GM08714 (cell line): Measurements from ENCODE around the gene KIF25.

Experiments
- H3K4me3 ChIP-seq: fragments of 200-500 bp; sonication (Bioruptor generic); 2 replicates; pipeline ENCODE4 v1.5.1; 2014; ENCODE audit warnings: mild to moderate bottlenecking, low read length, inconsistent platforms
- ZNF274 ChIP-seq: IDR thresholded peaks from 2 replicates; pipeline ENCODE4 v1.6.1; 2012; ENCODE audit warnings: mild to moderate bottlenecking, low read depth, low read length

KIF25 gene

DNA sequence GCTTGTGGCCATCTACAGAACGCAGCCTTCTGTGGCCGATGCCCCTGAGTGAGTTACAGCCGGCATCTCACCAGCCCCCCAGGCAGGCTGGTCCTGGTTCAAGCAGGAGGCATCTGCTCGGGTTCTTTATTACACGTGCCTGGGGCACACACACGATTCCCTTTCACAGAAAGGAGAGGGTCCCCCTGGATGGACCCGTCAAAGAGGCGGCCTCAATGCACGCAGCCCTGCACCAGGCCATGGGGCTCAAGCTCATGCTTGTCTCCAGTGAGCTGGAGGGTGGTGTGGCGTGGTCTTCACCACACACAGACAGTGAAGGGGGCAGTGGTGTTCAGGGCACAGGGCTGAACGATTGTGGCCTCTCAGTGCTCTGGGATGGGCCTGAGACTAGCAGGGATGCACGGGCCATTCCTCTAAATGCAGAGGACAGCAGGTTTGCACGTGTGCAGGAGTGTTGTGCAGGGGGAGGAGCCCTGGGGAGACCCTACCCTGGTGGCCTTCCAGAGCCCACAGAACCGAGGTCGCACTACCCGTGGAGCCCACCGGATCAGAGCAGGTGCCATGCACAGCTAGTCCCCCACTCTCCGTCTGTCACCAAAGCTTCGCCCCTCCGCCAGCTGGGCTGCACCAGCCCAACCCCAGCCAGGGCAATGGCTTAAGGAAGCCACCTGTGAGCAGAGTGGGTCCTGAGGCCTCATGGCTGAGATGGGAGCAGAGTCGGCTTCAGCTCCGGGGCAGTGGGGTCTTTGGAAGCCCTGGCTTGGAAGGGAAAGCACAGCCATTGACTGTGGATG is 58.4 kb downstream of the KIF25 start:
- no peak for TF ChIP-seq ZNF274
- no peak overlapping the region for H3K4me3 ChIP-seq

DNA sequence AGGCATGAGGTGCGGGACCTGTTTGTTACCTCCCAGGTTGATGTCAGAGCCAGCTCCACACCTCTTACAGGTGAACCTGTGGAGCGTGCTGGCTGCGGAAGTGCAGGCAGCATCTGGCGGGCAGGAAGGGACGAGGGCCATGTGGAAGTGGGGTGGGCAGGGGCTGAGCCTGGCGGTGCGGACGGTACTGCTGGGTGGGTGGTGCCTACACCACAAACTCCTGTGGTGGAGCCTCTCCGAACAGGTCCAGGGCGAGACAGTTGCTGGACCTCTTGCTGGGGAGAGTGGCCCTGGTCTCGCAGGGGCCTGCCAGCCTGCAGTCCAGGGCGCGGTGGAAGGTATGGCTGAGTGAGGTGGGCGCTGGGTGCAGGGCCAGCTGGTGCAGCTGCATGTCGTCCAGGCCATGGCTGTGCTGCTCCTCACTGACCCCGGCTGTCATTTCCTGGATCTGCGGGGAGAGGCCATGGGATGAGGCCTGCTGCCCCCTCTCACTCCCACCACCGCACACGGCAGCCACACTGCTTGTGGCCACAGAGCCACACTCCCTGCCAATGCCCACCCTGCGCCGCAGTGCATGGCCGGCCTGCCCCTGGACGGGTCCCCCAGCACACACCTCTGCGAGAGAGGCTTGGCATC is 59.5 kb downstream of the KIF25 start:
- no peak overlapping the region for H3K4me3 ChIP-seq
- no peak for TF ChIP-seq ZNF274

DNA sequence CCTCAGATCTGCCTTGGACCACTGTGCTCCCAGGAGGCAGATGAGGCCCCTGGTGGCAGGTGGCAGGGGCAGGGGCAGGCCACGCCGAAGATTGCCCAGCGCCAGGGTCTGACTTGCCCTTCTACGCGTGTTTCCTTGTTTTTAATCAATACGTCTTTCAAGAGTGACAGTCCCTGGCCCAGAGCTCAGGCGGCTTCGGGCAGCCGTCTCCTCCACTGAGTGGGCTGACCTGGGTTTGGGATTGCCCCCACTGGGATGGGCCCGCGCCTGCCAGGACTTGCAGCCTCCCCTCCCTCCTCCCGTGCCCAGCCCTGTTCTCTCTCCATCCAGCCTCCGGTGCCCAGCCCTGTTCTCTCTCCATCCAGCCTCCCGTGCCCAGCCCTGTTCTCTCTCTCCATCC is 60.4 kb downstream of the KIF25 start:
- no peak overlapping the region for H3K4me3 ChIP-seq

GRCh38 chr6:168058691-168059551 is 61.5 kb downstream of the KIF25 start:
- no peak for TF ChIP-seq ZNF274
- H3K4me3 ChIP-seq = no peak overlapping the region

More for the DNA sequence above, 60.4 kb downstream of the KIF25 start:
- no peak for TF ChIP-seq ZNF274

- no peak overlapping the region for H3K4me3 ChIP-seq
- TF ChIP-seq ZNF274 = no peak
Measured at GRCh38 chr6:168060521-168060931, 63.1 kb downstream of the KIF25 start.

DNA sequence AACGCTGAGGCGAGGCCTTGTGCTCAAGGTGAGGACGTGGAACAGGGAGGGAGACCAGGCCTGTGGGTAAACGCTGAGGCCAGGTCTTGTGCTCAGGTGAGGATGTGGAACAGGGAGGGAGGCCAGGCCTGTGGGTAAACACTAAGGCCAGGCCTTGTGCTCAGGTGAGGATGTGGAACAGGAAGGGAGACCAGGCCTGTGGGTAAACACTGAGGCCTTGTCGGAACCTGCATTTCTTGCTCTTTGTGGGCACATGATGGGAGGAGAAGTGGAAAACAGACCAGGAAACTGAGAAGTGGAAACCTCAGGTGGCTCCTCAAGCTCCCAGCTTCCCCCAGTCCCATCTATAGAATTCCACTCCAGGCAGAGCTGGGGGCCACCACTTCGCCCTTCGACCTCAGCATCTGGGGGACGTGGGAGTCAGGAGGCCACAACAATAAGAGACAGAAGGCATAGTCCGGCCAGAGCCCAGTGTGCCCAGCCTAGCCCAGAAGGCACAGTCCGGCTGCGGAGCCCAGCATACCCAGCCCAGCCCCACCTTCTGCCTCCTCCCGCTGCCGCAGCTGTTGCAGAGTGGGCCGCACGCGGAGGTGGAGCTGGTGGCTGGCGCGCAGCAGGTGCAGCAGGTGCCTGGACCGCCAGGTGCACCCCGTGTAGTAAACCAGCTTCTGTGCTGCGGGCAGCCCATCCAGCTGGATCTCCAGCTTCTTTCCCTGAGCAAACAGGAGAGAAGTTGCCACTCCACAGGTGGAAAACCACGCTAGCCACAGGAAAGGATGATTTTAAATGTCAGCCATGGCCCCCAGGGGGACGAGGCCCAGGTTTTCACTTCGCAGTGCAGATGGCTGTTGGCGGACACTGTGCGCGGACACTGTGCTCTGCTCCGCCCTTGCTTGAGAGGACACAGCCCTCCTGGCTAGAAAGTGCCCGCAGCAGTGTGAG is 64.1 kb downstream of the KIF25 start:
- no peak for TF ChIP-seq ZNF274
- H3K4me3 ChIP-seq = no peak overlapping the region

DNA sequence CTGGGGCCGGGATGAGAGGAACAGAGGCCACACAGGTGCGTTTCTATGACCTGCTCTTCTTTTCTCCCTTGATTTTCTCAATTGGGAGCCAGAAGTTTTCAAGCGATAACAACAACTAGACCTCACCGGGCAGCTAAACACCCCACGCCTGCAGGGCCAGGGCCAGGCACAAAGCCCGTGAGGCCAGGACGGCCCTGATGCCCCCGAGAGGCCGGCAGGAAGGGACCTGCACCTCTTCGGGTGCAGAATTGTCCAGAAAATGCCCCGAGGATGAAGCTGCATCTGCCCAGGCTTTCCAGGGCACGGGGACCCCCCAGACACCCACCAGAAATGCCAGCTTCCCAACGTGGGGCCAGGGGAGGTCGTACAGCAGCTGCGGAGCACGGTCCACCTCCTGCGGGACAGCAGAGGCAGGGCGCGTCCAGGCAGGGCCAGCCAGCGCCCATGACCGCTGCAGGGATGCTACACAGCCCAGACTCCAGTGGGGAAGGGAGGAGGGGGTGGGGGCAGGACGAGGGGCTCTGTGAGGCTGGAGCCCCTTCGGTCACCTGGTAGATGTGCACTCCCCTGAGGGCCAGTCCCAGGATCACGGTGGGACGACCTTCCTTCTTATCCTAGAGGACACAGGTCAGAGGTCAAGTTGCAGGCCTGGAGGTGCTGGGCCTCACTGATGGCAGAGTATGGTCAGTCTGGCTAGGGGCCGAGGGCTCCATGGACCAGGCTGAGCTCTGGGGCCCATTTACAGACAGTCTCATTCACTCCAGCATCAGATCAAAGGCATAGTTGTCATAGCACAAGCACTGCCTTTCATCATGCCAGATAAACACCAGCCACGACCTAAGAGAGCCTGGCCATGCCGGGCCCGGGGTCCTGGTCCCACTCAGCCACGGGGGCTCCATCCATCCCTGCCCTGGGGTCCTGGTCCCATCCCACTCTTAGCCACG is 65.1 kb downstream of the KIF25 start:
- no peak overlapping the region for H3K4me3 ChIP-seq
- TF ChIP-seq ZNF274 = no peak

- H3K4me3 ChIP-seq = no peak overlapping the region
- TF ChIP-seq ZNF274 = no peak
Measured at GRCh38 chr6:168063431-168063830, 66.0 kb downstream of the KIF25 start.

DNA sequence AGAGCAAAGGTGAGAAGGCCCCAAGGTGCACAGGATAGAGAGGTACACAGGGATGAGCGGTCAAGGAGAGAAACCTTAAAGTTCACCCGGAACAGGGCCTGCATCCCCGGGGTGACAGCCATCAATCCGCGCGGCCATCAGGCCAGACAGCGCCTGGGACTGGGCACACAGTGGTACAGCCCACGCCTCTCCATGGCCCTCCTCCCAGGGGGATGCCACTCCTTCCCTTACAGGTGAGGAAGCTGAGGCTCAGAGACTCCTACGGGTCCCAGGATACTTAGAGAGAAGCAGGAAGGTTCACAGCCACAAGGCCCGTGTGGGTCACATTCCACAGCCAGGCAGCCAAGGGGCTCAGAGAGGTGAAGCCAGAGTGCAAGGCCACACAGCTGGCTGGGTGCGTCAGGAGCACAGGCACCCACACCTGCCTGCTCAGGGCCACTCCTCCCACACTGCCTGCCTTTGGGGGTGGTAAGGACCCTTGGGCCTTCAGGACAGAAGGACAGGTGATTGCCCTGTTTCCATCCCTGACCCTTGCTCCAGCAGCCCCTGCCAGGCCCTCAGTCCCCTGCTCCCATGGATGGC is 66.8 kb downstream of the KIF25 start:
- no peak for TF ChIP-seq ZNF274
- H3K4me3 ChIP-seq = no peak overlapping the region

DNA sequence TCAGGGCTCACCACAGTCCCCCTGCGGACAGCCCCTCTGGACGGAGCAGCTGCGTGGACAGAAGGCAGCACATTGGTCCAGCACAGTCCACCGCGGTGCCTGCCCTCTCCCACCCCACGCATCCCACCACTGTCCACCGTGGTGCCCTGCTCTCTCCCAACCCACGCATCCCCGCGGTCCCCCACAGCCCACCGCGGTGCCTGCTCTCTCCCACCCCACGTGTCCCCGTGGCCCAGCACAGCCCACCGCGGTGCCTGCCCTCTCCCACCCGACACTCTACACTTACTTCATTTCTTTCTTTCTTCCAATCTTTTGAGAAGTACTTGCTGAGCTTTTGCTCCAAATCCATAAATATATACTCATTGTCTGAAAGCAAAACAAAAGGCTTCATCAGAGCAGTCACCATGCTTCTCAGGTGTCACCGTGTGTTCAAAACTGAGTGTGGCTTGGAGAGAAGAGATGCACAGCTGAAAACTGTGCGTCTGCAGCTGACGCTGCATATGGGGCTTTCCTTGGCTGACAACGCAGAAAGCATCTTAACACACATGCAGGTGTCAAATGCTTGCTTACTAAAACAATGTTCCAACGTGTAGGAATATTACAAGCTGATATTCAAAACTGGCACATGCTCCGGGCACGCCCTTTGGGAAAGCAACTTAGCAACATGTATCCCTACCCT is 69.7 kb downstream of the KIF25 start:
- H3K4me3 ChIP-seq = no peak overlapping the region
- TF ChIP-seq ZNF274 = no peak

GRCh38 chr6:168070804-168071203 is 73.3 kb downstream of the KIF25 start:
- TF ChIP-seq ZNF274 = no peak
- H3K4me3 ChIP-seq = no peak overlapping the region

- no peak for TF ChIP-seq ZNF274
- H3K4me3 ChIP-seq = no peak overlapping the region
Measured at GRCh38 chr6:168071620-168072019, 74.1 kb downstream of the KIF25 start.
